ENCODE results near the gene GCNT2. TPM values are rescaled to one million over a fixed set of nuclear protein-coding genes. Genes with fewer than 3 reads are reported as not detected.

Gene GCNT2
- total and polyA plus RNA-seq, 10 donors = 1.8 to 27.2 (median 11.3) TPM

DNA sequence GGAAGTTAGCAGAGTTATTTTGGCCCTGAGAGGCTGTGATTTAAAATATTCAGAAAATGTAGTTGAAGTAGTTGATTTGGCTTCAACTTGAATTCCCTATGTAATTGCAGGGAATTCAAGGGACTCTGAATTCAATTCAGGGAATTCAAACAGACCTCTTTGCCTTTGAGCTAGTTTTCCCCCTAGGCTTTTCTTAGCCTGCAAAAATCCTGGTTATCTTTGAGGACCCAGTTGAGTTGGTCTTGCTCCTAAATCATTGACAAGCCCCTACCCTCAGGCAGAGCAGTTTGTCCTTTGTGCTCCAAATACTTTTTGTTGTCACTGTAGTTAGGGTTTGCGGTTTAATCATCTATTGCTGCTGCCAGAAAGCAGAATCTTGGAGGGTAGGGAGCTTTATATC is 20.4 kb downstream of the GCNT2 start:
- intact Hi-C loops (cut with DNase I; ENCODE audit: low total_unique reads) = no loop called here
- no peak overlapping the region for H3K27ac ChIP-seq
- WGBS, 5 donors = 85 to 100% (median 98%) methylated on average over 1 of the region's 1 CpG

DNA sequence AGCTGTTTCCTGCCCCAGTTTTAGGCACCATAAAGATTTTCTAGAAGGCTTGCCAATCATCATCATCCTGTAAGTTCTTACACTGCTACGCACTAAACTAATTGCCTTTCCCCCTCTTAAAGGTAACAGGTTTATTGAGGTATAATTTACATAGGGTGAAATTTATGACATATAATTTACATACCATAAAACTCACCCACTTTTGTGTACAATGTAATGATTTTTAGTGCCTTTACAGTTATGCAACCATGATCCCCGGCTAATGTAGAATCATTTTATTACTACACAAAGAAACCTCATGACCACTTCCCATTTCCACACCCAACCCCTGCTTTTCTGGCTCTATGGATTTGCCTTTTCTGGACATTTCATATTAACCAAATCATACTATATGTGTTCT is 21.1 kb downstream of the GCNT2 start:
- intact Hi-C loops (cut with DNase I; ENCODE audit: low total_unique reads) = no loop called here
- no peaks in the 10 kb centered on the region for H3K27me3 ChIP-seq (replicated peaks in 1 of 7)
- no peak for TF ChIP-seq CTCF (IDR thresholded peaks at IDR 0.05 in 8 of 11, conservative IDR thresholded peaks at IDR 0.05 in 3 of 11)
- TF ChIP-seq POLR2AphosphoS5 (IDR thresholded peaks at IDR 0.05) = no peak
- TF ChIP-seq POLR2A (IDR thresholded peaks at IDR 0.05) = no peak
- H3K36me3 ChIP-seq = no peaks in the 10 kb centered on the region
- H3K27ac ChIP-seq = no peak overlapping the region
- no peaks in the 10 kb centered on the region for H3K9me3 ChIP-seq
- DNase-seq = no peak
- H3K4me3 ChIP-seq = no peak overlapping the region
- 57 to 76% (median 70%) methylated on average over 2 of the region's 2 CpGs for WGBS, 5 donors
- peaks cover 0 to 20% (median under 1%) of the 10 kb centered on the region in 6 donors for H3K4me1 ChIP-seq

More for the DNA sequence above, 20.4 kb downstream of the GCNT2 start:
- H3K27me3 ChIP-seq (replicated peaks in 1 of 7) = no peaks in the 10 kb centered on the region
- no peaks in the 10 kb centered on the region for H3K9me3 ChIP-seq
- H3K36me3 ChIP-seq = no peaks in the 10 kb centered on the region
- no peak overlapping the region for H3K4me3 ChIP-seq
- no peak for DNase-seq
- TF ChIP-seq POLR2A (IDR thresholded peaks at IDR 0.05) (no peak), POLR2AphosphoS5 (IDR thresholded peaks at IDR 0.05) (no peak), CTCF (IDR thresholded peaks at IDR 0.05 in 8 of 11, conservative IDR thresholded peaks at IDR 0.05 in 3 of 11) (no peak)
- H3K4me1 ChIP-seq = peaks cover 0 to 27% (median 3%) of the 10 kb centered on the region in 6 donors

GRCh38 chr6:10543488-10543887 is 22.3 kb downstream of the GCNT2 start:
- Histone ChIP-seq H3K9me3 (no peaks in the 10 kb centered on the region), H3K27ac (no peak overlapping the region), H3K36me3 (no peaks in the 10 kb centered on the region), H3K4me3 (no peak overlapping the region), H3K4me1 (peaks cover 0 to 19% (median 0%) of the 10 kb centered on the region in 6 donors), H3K27me3 (replicated peaks in 1 of 7) (no peaks in the 10 kb centered on the region)
- DNase-seq = no peak
- intact Hi-C loops (cut with DNase I; ENCODE audit: low total_unique reads) = no loop called here
- WGBS, 5 donors = 87 to 96% (median 91%) methylated on average over 2 of the region's 2 CpGs
- TF ChIP-seq POLR2A (IDR thresholded peaks at IDR 0.05) (no peak), POLR2AphosphoS5 (IDR thresholded peaks at IDR 0.05) (no peak), CTCF (IDR thresholded peaks at IDR 0.05 in 8 of 11, conservative IDR thresholded peaks at IDR 0.05 in 3 of 11) (no peak)

DNA sequence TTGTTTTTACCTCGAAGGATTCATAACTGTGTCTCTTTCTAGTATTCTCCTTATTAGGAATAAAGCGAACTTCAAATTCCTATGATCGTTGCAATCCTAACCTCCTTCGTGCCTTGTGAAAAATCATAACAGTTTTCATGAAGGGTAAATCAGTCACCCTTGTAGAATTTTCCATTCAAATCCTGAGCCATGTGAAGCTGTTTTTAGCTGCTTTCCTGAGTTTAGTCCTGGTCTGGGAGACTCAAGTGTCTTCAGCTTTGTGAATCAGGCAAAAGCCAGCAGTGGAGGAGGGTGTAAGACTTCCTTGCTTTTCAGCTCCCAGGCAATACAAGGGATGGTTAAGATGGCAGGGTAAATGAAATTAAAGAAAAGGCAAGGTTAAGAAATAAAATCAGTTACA is 24.3 kb downstream of the GCNT2 start:
- Histone ChIP-seq H3K27me3 (replicated peaks in 1 of 7) (no peaks in the 10 kb centered on the region), H3K4me3 (no peak overlapping the region), H3K36me3 (no peaks in the 10 kb centered on the region), H3K9me3 (no peaks in the 10 kb centered on the region), H3K4me1 (peaks cover 0 to 10% (median 0%) of the 10 kb centered on the region in 6 donors), H3K27ac (no peak overlapping the region)
- no peak for TF ChIP-seq POLR2AphosphoS5 (IDR thresholded peaks at IDR 0.05)
- TF ChIP-seq CTCF (IDR thresholded peaks at IDR 0.05 in 8 of 11, conservative IDR thresholded peaks at IDR 0.05 in 3 of 11) = no peak
- intact Hi-C loops (cut with DNase I; ENCODE audit: low total_unique reads) = no loop called here
- 63 to 91% (median 70%) methylated on average over 4 of the region's 4 CpGs for WGBS, 5 donors
- no peak for DNase-seq

All from spleen (tissue), 11 donors.